MM.1S (cell line): ENCODE data around the gene GNAI2.

Experiments
- DNase-seq: peaks from one replicate; pipeline ENCODE4 v3.0.0-alpha.2; 2015
- H2AFZ ChIP-seq: fragments of 300-600 bp; sonication (generic); 2 replicates; pipeline ENCODE4 v1.6.0; 2016; ENCODE audit warnings: antibody characterized with exemption, low read length
- H3F3A ChIP-seq: fragments of 300-600 bp; sonication (generic); 2 replicates; pipeline ENCODE4 v1.6.1; 2016; ENCODE audit warnings: mild to moderate bottlenecking, antibody characterized with exemption, low read length, moderate library complexity, mixed read lengths; ENCODE audit not compliant: insufficient read depth
- H3K27ac ChIP-seq: fragments of 300-600 bp; sonication (generic); 2 replicates; pipeline ENCODE4 v1.5.1; 2016; ENCODE audit warnings: mild to moderate bottlenecking, low read length
- H3K27me3 ChIP-seq: fragments of 300-600 bp; sonication (generic); replicated peaks from 2 replicates; pipeline ENCODE4 v1.6.0; 2016; ENCODE audit warnings: low read length; ENCODE audit not compliant: insufficient read depth
- H3K36me3 ChIP-seq: fragments of 300-600 bp; sonication (generic); replicated peaks from 2 replicates; pipeline ENCODE4 v1.6.1; 2016; ENCODE audit warnings: mild to moderate bottlenecking, low read length, mixed read lengths; ENCODE audit not compliant: insufficient read depth
- H3K4me1 ChIP-seq: fragments of 300-600 bp; sonication (generic); 2 replicates; pipeline ENCODE4 v1.6.1; 2016; ENCODE audit warnings: low read length, mixed read lengths
- H3K4me2 ChIP-seq: fragments of 300-600 bp; sonication (generic); 2 replicates; pipeline ENCODE4 v1.6.0; 2016; ENCODE audit warnings: low read depth, low read length
- H3K4me3 ChIP-seq: fragments of 300-600 bp; sonication (generic); 2 replicates; pipeline ENCODE4 v1.5.1; 2016; ENCODE audit warnings: low read length, mixed read lengths
- H3K79me2 ChIP-seq: fragments of 300-600 bp; sonication (generic); 2 replicates; pipeline ENCODE4 v1.6.1; 2016; ENCODE audit warnings: mixed run types, low read length, mixed read lengths
- H3K9ac ChIP-seq: fragments of 300-600 bp; sonication (generic); 2 replicates; pipeline ENCODE4 v1.6.1; 2016; ENCODE audit warnings: low read length, mixed read lengths
- H3K9me2 ChIP-seq: fragments of 300-600 bp; sonication (generic); replicated peaks from 2 replicates; pipeline ENCODE4 v1.6.1; 2016; ENCODE audit warnings: mild to moderate bottlenecking, low read length, mixed read lengths; ENCODE audit not compliant: insufficient read depth
- H3K9me3 ChIP-seq: fragments of 300-600 bp; sonication (generic); replicated peaks from 2 replicates; pipeline ENCODE4 v1.6.1; 2016; ENCODE audit warnings: mild to moderate bottlenecking, low read length, mixed read lengths; ENCODE audit not compliant: insufficient read depth
- H4K20me1 ChIP-seq: fragments of 300-600 bp; sonication (generic); 2 replicates; pipeline ENCODE4 v1.6.1; 2016; ENCODE audit warnings: mild to moderate bottlenecking, low read length, moderate library complexity, mixed read lengths; ENCODE audit not compliant: insufficient read depth
- EZH2 ChIP-seq: fragments of 300-600 bp; sonication (generic); optimal IDR thresholded peaks from 2 replicates; pipeline ENCODE3; 2017; ENCODE audit warnings: low read depth, mild to moderate bottlenecking, antibody characterized with exemption, low read length, mixed read lengths
- EZH2phosphoT487 ChIP-seq: fragments of 300-600 bp; sonication (generic); IDR thresholded peaks from 2 replicates; pipeline ENCODE4 v1.6.1; 2018; ENCODE audit warnings: antibody characterized with exemption, low read length
- TF ChIP-seq, protein P1 (sequence below): fragments of 300-600 bp; sonication (generic); IDR thresholded peaks from 2 replicates; pipeline ENCODE4 v1.5.1; 2016; ENCODE audit warnings: antibody characterized with exemption, low read length, mixed read lengths

GNAI2 gene

DNA sequence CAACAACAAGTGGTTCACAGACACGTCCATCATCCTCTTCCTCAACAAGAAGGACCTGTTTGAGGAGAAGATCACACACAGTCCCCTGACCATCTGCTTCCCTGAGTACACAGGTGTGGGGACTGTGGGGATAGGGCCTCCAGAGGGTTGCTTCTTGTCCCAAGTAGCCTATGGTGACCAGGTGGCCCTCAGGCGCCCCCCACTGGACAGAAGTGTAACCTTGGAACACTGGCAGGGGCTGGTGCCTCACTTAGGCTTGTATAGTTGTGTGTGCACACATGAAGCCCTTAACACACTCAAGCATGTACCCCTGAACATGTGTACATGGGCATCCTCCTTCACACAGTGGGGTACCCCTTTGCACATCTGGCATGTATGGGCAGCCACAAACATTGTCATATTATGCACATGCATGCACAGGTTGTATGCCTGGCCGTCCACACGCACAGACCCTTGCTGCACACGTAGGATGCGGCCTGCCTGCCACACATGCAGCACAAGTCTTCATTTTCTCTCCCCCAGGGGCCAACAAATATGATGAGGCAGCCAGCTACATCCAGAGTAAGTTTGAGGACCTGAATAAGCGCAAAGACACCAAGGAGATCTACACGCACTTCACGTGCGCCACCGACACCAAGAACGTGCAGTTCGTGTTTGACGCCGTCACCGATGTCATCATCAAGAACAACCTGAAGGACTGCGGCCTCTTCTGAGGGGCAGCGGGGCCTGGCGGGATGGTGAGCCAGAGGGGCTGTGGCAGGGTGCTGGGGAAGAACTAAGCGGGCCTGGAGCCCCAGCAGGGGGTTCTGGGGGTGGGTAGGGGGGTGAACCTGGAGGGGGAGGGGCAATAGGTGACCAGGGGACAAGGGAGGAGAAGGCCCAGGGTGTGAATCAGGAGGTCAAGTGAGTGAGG lies 21.2 kb downstream of the GNAI2 start:
- H2AFZ ChIP-seq = no peak overlapping the region
- H3K4me2 ChIP-seq = no peak overlapping the region
- peak; percentile 29 for DNase-seq
- peaks cover 8% of the 10 kb centered on the region for H3K36me3 ChIP-seq
- H3F3A ChIP-seq = 0 out of 2 replicates have a peak, but pooled peaks cover 6% of the 10 kb centered on the region
- no peak overlapping the region for H3K4me3 ChIP-seq
- H3K27ac ChIP-seq = no peak overlapping the region
- H3K9me2 ChIP-seq = no peaks in the 10 kb centered on the region
- no peak for TF ChIP-seq EZH2
- TF ChIP-seq, protein P1, sequence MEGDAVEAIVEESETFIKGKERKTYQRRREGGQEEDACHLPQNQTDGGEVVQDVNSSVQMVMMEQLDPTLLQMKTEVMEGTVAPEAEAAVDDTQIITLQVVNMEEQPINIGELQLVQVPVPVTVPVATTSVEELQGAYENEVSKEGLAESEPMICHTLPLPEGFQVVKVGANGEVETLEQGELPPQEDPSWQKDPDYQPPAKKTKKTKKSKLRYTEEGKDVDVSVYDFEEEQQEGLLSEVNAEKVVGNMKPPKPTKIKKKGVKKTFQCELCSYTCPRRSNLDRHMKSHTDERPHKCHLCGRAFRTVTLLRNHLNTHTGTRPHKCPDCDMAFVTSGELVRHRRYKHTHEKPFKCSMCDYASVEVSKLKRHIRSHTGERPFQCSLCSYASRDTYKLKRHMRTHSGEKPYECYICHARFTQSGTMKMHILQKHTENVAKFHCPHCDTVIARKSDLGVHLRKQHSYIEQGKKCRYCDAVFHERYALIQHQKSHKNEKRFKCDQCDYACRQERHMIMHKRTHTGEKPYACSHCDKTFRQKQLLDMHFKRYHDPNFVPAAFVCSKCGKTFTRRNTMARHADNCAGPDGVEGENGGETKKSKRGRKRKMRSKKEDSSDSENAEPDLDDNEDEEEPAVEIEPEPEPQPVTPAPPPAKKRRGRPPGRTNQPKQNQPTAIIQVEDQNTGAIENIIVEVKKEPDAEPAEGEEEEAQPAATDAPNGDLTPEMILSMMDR = peak; percentile 60
- H3K9ac ChIP-seq = no peak overlapping the region
- H3K9me3 ChIP-seq = no peaks in the 10 kb centered on the region
- no peaks in the 10 kb centered on the region for H4K20me1 ChIP-seq
- H3K79me2 ChIP-seq = peaks cover under 1% of the 10 kb centered on the region; the same call in 1 of the 2 replicates
- H3K27me3 ChIP-seq = no peaks in the 10 kb centered on the region
- peaks cover 6% of the 10 kb centered on the region; the same call in 1 of the 2 replicates for H3K4me1 ChIP-seq

DNA sequence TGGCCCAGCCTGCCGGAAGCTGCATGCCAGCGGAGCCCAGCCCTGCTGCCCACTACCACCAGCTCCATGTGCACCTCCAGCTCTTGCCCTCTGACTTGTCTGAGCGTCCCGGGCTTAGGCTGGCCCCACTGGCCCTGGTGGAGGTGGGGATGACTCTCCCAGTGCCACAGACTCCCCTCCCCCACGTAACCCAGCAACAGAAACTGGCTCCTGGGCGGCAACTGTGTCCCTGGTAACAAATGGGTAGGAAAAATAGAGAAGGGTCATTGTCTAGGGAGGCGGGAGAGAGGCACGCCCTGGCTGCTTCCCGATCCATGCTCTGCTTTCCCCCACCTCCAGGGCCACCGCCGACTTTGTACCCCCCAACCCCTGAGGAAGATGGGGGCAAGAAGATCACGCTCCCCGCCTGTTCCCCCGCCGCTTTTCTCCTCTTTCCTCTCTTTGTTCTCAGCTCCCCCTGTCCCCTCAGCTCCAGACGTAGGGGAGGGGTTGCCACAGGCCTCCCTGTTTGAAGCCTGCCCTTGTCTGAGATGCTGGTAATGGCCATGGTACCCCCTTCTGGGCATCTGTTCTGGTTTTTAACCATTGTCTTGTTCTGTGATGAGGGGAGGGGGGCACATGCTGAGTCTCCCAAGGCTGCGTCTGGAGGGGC lies 22.2 kb downstream of the GNAI2 start:
- no peaks in the 10 kb centered on the region for H3K27me3 ChIP-seq
- H3K36me3 ChIP-seq = peaks cover 8% of the 10 kb centered on the region
- H2AFZ ChIP-seq = no peak overlapping the region
- no peaks in the 10 kb centered on the region for H4K20me1 ChIP-seq
- no peaks in the 10 kb centered on the region for H3K9me2 ChIP-seq
- no peaks in the 10 kb centered on the region for H3K9me3 ChIP-seq
- H3K4me2 ChIP-seq = no peak overlapping the region
- H3K4me1 ChIP-seq = peaks cover 6% of the 10 kb centered on the region; the same call in 1 of the 2 replicates
- no peaks in the 10 kb centered on the region for H3K79me2 ChIP-seq
- no peak overlapping the region for H3K27ac ChIP-seq
- no peak overlapping the region for H3K4me3 ChIP-seq
- no peak for DNase-seq
- H3K9ac ChIP-seq = no peak overlapping the region
- no peak for TF ChIP-seq EZH2phosphoT487
- no peak for TF ChIP-seq EZH2
- TF ChIP-seq, protein P1 = no peak
- 0 out of 2 replicates have a peak, but pooled peaks cover 6% of the 10 kb centered on the region for H3F3A ChIP-seq

DNA sequence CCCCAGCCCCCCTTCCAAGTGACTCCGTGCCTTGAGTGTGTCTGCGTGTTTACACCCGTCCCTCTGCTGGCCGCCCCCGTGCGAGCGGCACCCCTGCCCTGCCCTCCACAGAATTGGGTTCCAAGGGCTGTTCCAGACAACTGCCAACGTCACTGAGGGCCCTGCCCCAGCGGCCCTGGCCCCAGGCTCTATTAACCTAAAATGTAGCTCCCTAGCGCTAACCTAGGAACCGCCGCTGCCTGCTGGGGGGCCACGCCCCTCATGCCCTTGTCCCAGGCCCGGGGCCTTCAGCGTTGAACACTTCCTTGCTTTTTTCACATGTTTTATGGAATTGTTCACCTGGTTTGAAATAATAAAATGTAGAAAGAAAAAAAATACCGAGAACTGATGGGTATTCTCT lies 23.0 kb downstream of the GNAI2 start:
- H3K9me2 ChIP-seq = no peaks in the 10 kb centered on the region
- no peaks in the 10 kb centered on the region for H3K79me2 ChIP-seq
- H3K4me3 ChIP-seq = no peak overlapping the region
- no peak for DNase-seq
- H3K4me2 ChIP-seq = no peak overlapping the region
- H4K20me1 ChIP-seq = no peaks in the 10 kb centered on the region
- TF ChIP-seq, protein P1 = no peak
- no peak for TF ChIP-seq EZH2phosphoT487
- no peak for TF ChIP-seq EZH2
- no peaks in the 10 kb centered on the region for H3K9me3 ChIP-seq
- no peak overlapping the region for H3K27ac ChIP-seq
- H3K27me3 ChIP-seq = no peaks in the 10 kb centered on the region
- peaks cover 8% of the 10 kb centered on the region for H3K36me3 ChIP-seq
- no peak overlapping the region for H2AFZ ChIP-seq
- 0 out of 2 replicates have a peak, but pooled peaks cover 6% of the 10 kb centered on the region for H3F3A ChIP-seq
- H3K4me1 ChIP-seq = peaks cover 6% of the 10 kb centered on the region; the same call in 1 of the 2 replicates
- H3K9ac ChIP-seq = no peak overlapping the region
